Nephron (organoid): ENCODE data around the gene LCMT1.

Experiments
- H3K27ac Mint-ChIP-seq, 3 experiments: 2 replicates each; pipeline ENCODE4 v1.8.0; 2020; ENCODE audit warnings: mixed read lengths in 3 of 3, mild to moderate bottlenecking in 2 of 3, moderate library complexity in 1 of 3
- H3K27me3 Mint-ChIP-seq: 2 replicates; pipeline ENCODE4 v1.8.0; 2021; ENCODE audit warnings: low read depth, mild to moderate bottlenecking, moderate library complexity, mixed read lengths
- H3K36me3 Mint-ChIP-seq: 2 replicates; pipeline ENCODE4 v1.8.0; 2020; ENCODE audit warnings: low read depth, mixed read lengths
- H3K4me1 Mint-ChIP-seq: 2 replicates; pipeline ENCODE4 v1.8.0; 2020; ENCODE audit warnings: mixed read lengths
- H3K4me3 Mint-ChIP-seq, 3 experiments: 2 replicates each; pipeline ENCODE4 v1.8.0; 2020; ENCODE audit warnings: mild to moderate bottlenecking in 3 of 3, mixed read lengths in 3 of 3, moderate library complexity in 2 of 3
- H3K9me3 Mint-ChIP-seq: 2 replicates; pipeline ENCODE4 v1.8.0; 2020; ENCODE audit warnings: mixed read lengths
- CTCF ChIP-seq, 3 experiments: fragments of 200-600 bp; sonication (generic); IDR thresholded peaks; one replicate each; pipeline ENCODE4 v1.5.0; 2021; ENCODE audit warnings: antibody characterized with exemption in 3 of 3; ENCODE audit not compliant: unreplicated experiment in 3 of 3

LCMT1 gene

DNA sequence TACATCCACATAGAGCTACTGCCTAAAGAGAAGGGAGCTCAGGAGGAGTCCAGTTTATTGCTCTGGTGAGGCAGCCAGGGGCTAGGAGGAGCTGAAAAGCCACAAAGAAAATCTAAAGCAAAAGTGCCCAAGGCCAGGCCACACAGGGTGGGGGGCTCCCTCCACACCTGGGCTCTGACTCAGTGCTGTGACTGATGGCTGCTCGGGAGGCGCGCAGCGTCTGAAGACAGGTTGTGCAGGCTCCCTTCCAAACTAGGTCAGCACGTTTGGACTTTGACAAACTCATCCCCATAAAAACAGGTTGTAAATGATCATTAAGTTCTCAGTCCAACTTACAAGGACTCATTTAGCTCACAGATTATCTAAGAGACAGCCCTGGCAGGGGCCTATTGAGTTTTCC is 22.2 kb upstream of the LCMT1 start:
- H3K27ac Mint-ChIP-seq, result no peak overlapping the region
- no peak overlapping the region for H3K4me3 Mint-ChIP-seq
- no peaks in the 10 kb centered on the region for H3K9me3 Mint-ChIP-seq
- no peaks in the 10 kb centered on the region for H3K36me3 Mint-ChIP-seq
- peaks cover 11% of the 10 kb centered on the region for H3K27me3 Mint-ChIP-seq
- TF ChIP-seq CTCF (IDR thresholded peaks at IDR 0.05; ENCODE audit: unreplicated experiment in 3 of 3), result no peak
- H3K4me1 Mint-ChIP-seq, result no peaks in the 10 kb centered on the region

- H3K27me3 Mint-ChIP-seq, result peaks cover 24% of the 10 kb centered on the region
- H3K36me3 Mint-ChIP-seq, result no peaks in the 10 kb centered on the region
- no peaks in the 10 kb centered on the region for H3K4me1 Mint-ChIP-seq
- no peak for TF ChIP-seq CTCF (IDR thresholded peaks at IDR 0.05; ENCODE audit: unreplicated experiment in 3 of 3)
- no peak overlapping the region for H3K4me3 Mint-ChIP-seq
- H3K9me3 Mint-ChIP-seq, result no peaks in the 10 kb centered on the region
- H3K27ac Mint-ChIP-seq, result no peak overlapping the region
Measured at GRCh38 chr16:25092441-25092840, 19.1 kb upstream of the LCMT1 start.

GRCh38 chr16:25093208-25094061 is 18.1 kb upstream of the LCMT1 start:
- H3K4me1 Mint-ChIP-seq, result no peaks in the 10 kb centered on the region
- no peak for TF ChIP-seq CTCF (IDR thresholded peaks at IDR 0.05; ENCODE audit: unreplicated experiment in 3 of 3)
- peaks cover 24% of the 10 kb centered on the region for H3K27me3 Mint-ChIP-seq
- no peak overlapping the region for H3K27ac Mint-ChIP-seq
- no peaks in the 10 kb centered on the region for H3K9me3 Mint-ChIP-seq
- H3K4me3 Mint-ChIP-seq, result no peak overlapping the region
- H3K36me3 Mint-ChIP-seq, result no peaks in the 10 kb centered on the region

DNA sequence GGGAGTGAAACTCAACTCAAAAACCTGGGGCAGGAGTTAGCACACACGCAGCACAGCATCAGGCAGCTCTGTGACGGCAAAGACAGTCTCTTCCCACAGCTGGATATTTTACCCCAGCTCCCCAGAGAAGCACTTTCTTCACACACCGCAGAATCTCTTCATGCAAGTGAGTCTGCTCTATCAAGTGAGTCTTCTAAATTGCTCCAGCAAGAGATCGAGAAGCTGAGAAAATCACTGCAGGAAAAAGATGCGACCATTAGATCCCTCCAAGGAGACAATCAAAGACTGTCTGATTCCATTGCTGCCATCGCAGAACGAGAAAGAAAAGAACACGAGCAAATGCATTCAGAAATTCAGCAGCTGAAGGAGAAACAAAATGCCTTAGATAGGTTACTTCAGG is 16.9 kb upstream of the LCMT1 start:
- Mint-ChIP-seq H3K27me3 (peaks cover 24% of the 10 kb centered on the region), H3K9me3 (no peaks in the 10 kb centered on the region), H3K4me3 (no peak overlapping the region), H3K36me3 (no peaks in the 10 kb centered on the region), H3K4me1 (no peaks in the 10 kb centered on the region), H3K27ac (no peak overlapping the region)
- TF ChIP-seq CTCF (IDR thresholded peaks at IDR 0.05; ENCODE audit: unreplicated experiment in 3 of 3), result no peak

GRCh38 chr16:25095636-25096035 is 15.9 kb upstream of the LCMT1 start:
- H3K27ac Mint-ChIP-seq, result no peak overlapping the region
- H3K27me3 Mint-ChIP-seq, result peaks cover 24% of the 10 kb centered on the region
- H3K4me3 Mint-ChIP-seq, result no peak overlapping the region
- no peaks in the 10 kb centered on the region for H3K9me3 Mint-ChIP-seq
- H3K4me1 Mint-ChIP-seq, result no peaks in the 10 kb centered on the region
- TF ChIP-seq CTCF (IDR thresholded peaks at IDR 0.05; ENCODE audit: unreplicated experiment in 3 of 3), result no peak
- H3K36me3 Mint-ChIP-seq, result no peaks in the 10 kb centered on the region
